Right atrium auricular region (tissue), 2 donors: Measurements from ENCODE around the gene PITRM1. TPM values are rescaled to one million over a fixed set of nuclear protein-coding genes. Genes with fewer than 3 reads are reported as not detected.

Source experiments
- DNase-seq: peaks from one replicate; pipeline ENCODE4 v3.0.0-alpha.2; 2019; ENCODE audit warnings: low spot score
- H3K27ac ChIP-seq, 2 donors: fragments of 200-600 bp; sonication (generic); 1 replicate in 1 of 2; 2 replicates in 1 of 2; pipeline ENCODE4 v1.5.1; 2016 to 2019
- H3K27me3 ChIP-seq, 2 donors: fragments of 200-600 bp; sonication (generic); one replicate each; pipeline versions ENCODE4 v1.5.1 to v1.6.0; 2017 to 2019
- H3K36me3 ChIP-seq: fragments of 200-600 bp; sonication (generic); one replicate; pipeline ENCODE4 v1.5.1; 2016
- H3K4me1 ChIP-seq, 2 donors: fragments of 200-600 bp; sonication (generic); one replicate each; pipeline versions ENCODE4 v1.5.1 to v1.6.0; 2017 to 2019
- H3K4me3 ChIP-seq, 2 donors: fragments of 200-600 bp; sonication (generic); 1 replicate in 1 of 2; 2 replicates in 1 of 2; pipeline ENCODE4 v1.5.1; 2017 to 2019; ENCODE audit warnings: mild to moderate bottlenecking in 1 of 2, moderate library complexity in 1 of 2
- H3K9me3 ChIP-seq, 2 donors: fragments of 200-600 bp; sonication (generic); one replicate each; pipeline ENCODE4 v1.5.1; 2019
- total RNA-seq, 2 donors: library from RNA; depleted of rRNA; stranded (reverse); fragments of >200 nt; gene quantifications; one replicate each; pipeline ENCODE4 v1.1.0, GENCODE V29; 2016
- TF ChIP-seq, protein P1 (sequence below), 2 donors: fragments of 200-600 bp; sonication (generic); IDR thresholded peaks; one replicate each; pipeline ENCODE4 v1.5.1; 2019; ENCODE audit warnings: antibody characterized with exemption in 2 of 2

The PITRM1 gene
- total RNA-seq, 2 donors from 2014 or later = 68.3 to 89.6 TPM

DNA sequence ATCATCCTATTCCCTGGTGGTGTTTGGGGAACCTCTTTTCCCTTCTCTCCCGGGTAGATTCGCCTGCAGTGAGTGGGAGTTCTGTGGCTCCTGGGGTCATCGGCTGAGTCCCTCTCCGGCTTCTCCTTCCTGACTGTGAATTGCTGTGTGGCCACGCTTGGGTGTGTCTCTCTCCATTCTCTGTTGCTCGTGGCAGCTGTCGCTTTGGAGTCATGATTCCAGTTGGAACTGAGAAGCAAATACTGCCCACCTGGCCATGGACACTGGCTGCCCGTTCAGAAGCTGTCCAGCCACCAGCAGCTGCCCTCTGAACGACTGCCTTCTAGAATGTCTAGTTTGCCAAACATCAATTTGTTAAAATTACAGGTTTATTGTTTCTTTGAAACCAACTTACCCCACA, 23.1 kb upstream of the PITRM1 start:
- Histone ChIP-seq H3K27ac (no peak overlapping the region), H3K9me3 (no peaks in the 10 kb centered on the region), H3K36me3 (no peaks in the 10 kb centered on the region), H3K4me3 (no peak overlapping the region), H3K4me1 (peaks cover 0 to 18% of the 10 kb centered on the region in 2 donors), H3K27me3 (no peaks in the 10 kb centered on the region)
- DNase-seq = no peak
- TF ChIP-seq, protein P1, sequence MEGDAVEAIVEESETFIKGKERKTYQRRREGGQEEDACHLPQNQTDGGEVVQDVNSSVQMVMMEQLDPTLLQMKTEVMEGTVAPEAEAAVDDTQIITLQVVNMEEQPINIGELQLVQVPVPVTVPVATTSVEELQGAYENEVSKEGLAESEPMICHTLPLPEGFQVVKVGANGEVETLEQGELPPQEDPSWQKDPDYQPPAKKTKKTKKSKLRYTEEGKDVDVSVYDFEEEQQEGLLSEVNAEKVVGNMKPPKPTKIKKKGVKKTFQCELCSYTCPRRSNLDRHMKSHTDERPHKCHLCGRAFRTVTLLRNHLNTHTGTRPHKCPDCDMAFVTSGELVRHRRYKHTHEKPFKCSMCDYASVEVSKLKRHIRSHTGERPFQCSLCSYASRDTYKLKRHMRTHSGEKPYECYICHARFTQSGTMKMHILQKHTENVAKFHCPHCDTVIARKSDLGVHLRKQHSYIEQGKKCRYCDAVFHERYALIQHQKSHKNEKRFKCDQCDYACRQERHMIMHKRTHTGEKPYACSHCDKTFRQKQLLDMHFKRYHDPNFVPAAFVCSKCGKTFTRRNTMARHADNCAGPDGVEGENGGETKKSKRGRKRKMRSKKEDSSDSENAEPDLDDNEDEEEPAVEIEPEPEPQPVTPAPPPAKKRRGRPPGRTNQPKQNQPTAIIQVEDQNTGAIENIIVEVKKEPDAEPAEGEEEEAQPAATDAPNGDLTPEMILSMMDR (IDR thresholded peaks at IDR 0.05) = no peak

DNA sequence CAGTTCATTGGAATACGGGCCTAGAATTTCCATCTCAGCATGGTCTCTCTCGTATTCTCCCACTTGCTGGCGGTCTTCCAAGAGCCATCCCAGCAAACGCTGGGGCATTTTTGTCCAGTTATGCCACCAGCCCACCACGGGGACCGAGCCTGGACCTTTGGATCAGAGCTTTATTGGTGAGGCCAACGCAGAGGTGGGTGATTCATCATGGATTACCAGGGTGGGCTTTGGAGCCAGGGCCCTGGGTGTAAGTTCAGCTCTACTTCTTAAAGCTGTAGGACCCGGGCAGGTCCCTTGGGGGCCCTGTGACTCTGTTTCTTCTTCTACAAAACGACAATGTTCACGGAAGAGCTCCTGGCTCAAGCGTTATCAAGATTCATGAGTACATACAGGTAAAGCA, 22.7 kb upstream of the PITRM1 start:
- TF ChIP-seq, protein P1 (IDR thresholded peaks at IDR 0.05) = no peak
- Histone ChIP-seq H3K4me1 (peaks cover 0 to 18% of the 10 kb centered on the region in 2 donors), H3K4me3 (no peak overlapping the region), H3K27ac (no peak overlapping the region), H3K9me3 (no peaks in the 10 kb centered on the region), H3K36me3 (no peaks in the 10 kb centered on the region), H3K27me3 (no peaks in the 10 kb centered on the region)
- no peak for DNase-seq

DNA sequence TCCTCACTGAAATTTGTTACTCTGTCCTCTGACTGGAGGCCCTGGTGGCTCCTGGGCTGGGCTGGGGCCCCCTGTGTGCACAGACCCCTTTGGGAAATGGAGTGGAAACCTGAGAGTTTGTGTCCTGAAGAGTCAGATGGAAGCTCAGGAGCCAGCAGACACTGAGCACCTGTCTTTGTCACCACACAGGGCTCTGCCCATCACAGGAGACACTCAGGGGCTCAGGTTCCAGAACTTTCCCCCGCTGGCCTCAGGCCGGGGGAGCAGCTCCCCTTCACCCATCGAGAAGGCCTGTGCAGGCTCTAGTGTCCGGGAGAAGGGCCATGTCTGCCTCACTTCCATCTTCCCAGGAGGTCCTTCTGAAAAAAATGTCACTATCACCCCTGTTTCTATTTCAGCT, 22.3 kb upstream of the PITRM1 start:
- no peak overlapping the region for H3K4me3 ChIP-seq
- TF ChIP-seq, protein P1 (IDR thresholded peaks at IDR 0.05) = no peak
- no peaks in the 10 kb centered on the region for H3K36me3 ChIP-seq
- H3K27ac ChIP-seq = no peak overlapping the region
- no peaks in the 10 kb centered on the region for H3K27me3 ChIP-seq
- peaks cover 0 to 18% of the 10 kb centered on the region in 2 donors for H3K4me1 ChIP-seq
- H3K9me3 ChIP-seq = no peaks in the 10 kb centered on the region
- no peak for DNase-seq

DNA sequence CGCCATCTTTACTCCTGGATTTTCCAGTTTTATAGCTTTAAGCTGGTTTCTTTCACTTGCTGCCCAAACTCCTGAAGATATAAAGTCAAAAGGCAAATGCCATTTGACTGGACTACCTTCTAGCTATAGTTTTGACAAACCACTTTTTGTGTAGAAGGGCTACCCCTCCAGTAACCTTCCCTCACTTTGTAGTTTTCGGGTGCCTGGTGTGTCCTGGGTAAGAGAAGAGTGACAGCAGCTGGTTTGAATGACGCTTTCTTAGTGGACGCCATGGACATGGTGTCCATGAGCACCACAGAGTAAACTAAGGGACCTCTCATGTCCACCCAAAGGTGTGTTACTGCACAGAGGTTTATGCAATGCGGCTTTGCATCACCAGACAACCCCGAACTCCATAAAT, 21.2 kb upstream of the PITRM1 start:
- no peak for DNase-seq
- H3K27ac ChIP-seq = no peak overlapping the region
- no peak overlapping the region for H3K4me3 ChIP-seq
- H3K9me3 ChIP-seq = no peaks in the 10 kb centered on the region
- no peaks in the 10 kb centered on the region for H3K36me3 ChIP-seq
- H3K27me3 ChIP-seq = no peaks in the 10 kb centered on the region
- H3K4me1 ChIP-seq = peaks cover 0 to 18% of the 10 kb centered on the region in 2 donors
- TF ChIP-seq, protein P1 (IDR thresholded peaks at IDR 0.05) = no peak

DNA sequence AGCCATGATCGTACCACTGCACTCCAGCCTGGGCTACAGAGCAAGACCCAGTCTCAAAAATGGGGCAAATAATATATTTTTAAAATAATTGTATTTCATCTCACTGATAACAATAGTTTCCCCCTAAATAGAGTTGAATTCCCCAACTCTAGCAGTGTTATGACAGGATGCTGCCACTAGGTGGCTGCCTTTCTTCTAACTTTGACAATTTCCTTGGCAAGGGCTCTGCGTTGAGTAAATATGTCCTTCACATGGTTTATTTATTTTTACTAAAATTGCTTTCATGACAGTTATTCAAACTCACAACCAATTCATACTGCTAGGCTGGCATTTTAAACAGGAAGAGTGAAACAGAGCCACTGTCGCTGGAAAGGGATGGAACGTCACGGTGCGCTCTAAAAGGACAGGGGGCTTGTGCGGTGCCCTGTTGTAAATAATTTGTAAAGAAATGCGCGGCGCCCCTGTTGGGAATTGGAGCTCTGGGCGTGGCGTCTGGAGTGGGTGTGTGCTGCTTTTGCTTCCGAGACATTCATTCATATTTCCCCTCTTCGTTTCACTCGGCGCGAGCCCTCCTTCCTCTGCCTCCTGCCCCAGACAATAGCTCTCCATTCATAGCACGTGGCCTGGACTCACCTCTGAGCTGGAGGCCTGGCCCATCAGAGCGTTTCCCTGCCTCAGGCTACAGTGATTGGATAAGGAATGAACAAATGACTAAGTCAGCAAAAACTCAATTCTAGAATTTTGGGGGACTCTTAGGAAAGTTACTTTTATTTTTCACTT, 20.5 kb upstream of the PITRM1 start:
- H3K27ac ChIP-seq = peak overlapping the region in 1 of 2 donors; percentile 35

More for the DNA sequence above, 20.5 kb upstream of the PITRM1 start:
- H3K4me3 ChIP-seq = peak overlapping the region in 1 of 2 donors; percentile 28
- H3K9me3 ChIP-seq = no peaks in the 10 kb centered on the region
- H3K27me3 ChIP-seq = no peaks in the 10 kb centered on the region
- no peak for DNase-seq
- TF ChIP-seq, protein P1 (IDR thresholded peaks at IDR 0.05) = peak; percentile 92 to 94
- H3K4me1 ChIP-seq = peaks cover 0 to 18% of the 10 kb centered on the region in 2 donors
- no peaks in the 10 kb centered on the region for H3K36me3 ChIP-seq
